ENCODE measurements around the gene CCER1. TPM values are rescaled to one million over a fixed set of nuclear protein-coding genes. Genes with fewer than 3 reads are reported as not detected.

Gene CCER1
- polyA plus RNA-seq, 3 donors, result not detected

DNA sequence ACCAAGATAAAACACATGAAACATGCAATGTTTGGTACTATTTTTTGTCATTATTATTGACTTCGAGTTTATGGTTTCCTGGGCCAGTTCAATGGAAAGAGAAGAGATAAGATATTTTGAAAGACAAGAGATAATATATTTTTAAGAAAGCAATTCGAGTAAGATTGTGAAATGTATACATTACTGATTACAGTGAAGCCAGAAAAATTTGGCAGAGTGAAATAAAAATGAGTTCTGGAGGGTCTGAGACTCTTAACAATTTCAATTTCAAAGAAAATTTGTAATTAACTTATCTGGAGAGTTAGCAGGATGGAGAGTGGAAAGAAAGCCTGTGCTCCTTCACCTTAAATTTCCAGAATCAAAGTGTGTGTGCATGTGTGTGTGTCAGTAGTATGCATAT, 17.3 kb downstream of the CCER1 start:
- DNase-seq (ENCODE audit: extremely low read depth in 1 of 11, low read depth in 9 of 11, low spot score in 4 of 11), result no peak

DNA sequence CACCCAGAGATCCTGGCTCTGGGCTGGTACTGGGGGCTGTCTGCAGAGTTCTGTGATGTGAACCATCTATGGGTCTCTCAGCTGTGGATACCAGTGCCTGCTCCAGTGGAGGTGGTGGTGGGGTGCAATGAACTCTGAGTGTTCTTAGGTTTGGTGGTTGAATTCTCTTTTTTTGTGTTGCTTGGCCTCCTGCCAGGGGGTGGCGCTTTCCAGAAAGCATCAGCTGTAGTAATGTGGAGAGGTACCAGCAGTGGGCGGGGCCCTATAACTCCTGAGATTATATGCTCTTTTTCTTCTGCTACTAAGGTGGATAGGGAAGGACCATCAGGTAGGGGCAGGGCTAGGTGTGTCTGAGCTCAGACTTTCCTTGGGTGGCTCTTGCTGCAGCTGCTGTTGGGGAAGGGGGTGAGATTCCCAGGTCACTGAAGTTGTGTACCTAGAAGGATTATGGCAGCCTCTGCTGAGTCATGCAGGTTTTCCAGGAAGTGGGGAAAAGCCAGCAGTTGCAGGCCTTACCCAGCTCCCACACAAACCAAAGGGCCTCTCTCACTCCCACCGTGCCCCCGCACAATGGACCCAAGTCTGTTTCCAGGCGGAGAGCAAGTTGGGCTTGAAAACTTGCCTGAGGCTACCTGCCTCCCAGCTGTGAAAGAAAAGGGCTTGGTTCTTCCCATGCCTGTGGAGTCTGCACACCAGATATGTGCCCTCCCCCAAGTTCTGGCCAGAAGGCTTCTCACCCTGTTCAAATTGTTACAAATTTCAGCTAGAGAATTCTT, 18.6 kb downstream of the CCER1 start:
- DNase-seq (ENCODE audit: extremely low read depth in 1 of 11, low read depth in 9 of 11, low spot score in 4 of 11), result no peak

DNA sequence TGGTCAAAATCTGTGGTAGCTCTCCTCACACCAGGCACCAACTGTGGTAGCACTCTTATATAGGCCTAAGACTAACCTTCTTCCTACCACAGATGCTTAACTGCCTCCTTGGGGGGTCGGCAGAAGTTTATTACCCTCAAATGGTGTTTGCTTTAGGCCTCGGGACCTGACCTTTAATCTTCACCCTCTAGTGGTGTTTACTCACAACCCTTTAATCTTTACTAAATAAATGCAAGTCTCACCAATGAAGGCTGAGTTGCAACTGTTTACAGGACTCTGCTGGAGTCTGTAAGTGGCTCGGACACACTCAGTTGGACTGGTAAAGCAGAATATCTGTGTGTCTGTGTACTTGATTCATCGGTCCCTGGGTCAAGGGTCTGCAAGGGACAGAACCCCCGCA, 29.4 kb downstream of the CCER1 start:
- DNase-seq (ENCODE audit: extremely low read depth in 1 of 11, low read depth in 9 of 11, low spot score in 4 of 11), result no peak

- DNase-seq (ENCODE audit: extremely low read depth in 1 of 11, low read depth in 9 of 11, low spot score in 4 of 11), result no peak
Observed at GRCh38 chr12:90924406-90924805, 30.6 kb downstream of the CCER1 start.

DNA sequence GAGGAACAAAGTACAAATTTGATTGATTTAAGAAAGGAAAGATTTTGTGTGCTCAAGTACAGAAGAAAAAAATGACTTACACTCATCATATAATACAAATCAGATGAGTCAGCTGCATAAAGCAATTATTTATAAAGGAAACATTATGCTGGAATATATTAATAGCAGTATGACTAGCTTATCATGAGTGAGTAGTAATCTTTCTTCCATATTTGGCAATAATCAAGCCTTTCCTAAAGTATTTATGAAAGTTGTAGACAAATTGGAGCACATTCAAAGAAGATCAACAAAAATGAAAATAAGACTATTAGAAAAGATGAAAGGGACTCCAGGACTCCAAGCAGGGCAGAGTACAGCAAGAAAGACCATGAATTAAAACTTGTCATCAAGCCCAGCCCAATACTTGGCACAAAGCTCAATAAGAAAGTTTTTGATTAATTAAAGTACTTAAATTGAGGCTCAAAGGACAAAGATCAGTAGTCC, 32.8 kb downstream of the CCER1 start:
- no peak for DNase-seq (ENCODE audit: extremely low read depth in 1 of 11, low read depth in 9 of 11, low spot score in 4 of 11)

DNA sequence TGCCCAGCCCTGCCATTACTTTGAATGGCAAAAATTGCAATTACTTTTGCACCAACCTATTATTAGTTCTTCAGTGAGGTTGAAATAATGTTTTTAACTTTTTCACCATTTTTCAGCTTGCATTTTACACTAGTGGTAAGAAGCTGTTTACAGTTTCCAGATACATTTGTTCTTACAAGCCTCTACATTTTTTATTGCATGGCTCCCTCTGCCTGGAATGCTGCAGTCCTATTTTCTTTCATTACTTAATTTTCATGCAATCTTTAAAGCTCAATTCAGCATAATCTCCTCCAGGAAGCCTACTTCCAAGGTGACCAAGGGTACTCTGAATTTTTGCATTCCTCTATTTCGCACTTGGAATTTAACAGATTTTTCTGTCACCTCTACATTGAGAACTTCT, 33.4 kb downstream of the CCER1 start:
- DNase-seq (ENCODE audit: extremely low read depth in 1 of 11, low read depth in 9 of 11, low spot score in 4 of 11), result no peak

DNA sequence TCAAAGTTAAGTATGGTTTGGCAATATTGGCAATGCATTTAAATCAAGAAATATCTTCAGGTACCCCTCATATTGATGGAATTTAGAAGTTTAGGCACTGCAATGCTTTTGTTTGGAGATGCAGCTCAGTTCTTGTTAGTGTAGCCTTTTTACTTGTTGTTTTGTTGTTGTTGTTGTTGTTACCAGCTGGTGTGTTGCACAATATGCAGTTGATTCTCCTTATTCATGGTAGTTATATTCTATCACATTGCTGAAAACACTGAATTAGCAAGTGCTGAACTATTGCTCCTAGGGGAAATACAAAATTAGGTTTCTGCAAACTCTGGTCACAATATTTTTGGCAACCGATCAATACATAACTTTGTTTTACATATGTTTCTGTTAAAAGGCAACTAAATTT, 34.8 kb downstream of the CCER1 start:
- DNase-seq (ENCODE audit: extremely low read depth in 1 of 11, low read depth in 9 of 11, low spot score in 4 of 11), result no peak

GRCh38 chr12:90917431-90917830, 37.5 kb downstream of the CCER1 start:
- peak in 2 of 11 donors; percentile 12 to 20 for DNase-seq (ENCODE audit: extremely low read depth in 1 of 11, low read depth in 9 of 11, low spot score in 4 of 11)

GRCh38 chr12:90916516-90916915, 38.5 kb downstream of the CCER1 start:
- no peak for DNase-seq (ENCODE audit: extremely low read depth in 1 of 11, low read depth in 9 of 11, low spot score in 4 of 11)

- DNase-seq (ENCODE audit: extremely low read depth in 1 of 11, low read depth in 9 of 11, low spot score in 4 of 11), result no peak
Observed at GRCh38 chr12:90915353-90915752, 39.6 kb downstream of the CCER1 start.

DNA sequence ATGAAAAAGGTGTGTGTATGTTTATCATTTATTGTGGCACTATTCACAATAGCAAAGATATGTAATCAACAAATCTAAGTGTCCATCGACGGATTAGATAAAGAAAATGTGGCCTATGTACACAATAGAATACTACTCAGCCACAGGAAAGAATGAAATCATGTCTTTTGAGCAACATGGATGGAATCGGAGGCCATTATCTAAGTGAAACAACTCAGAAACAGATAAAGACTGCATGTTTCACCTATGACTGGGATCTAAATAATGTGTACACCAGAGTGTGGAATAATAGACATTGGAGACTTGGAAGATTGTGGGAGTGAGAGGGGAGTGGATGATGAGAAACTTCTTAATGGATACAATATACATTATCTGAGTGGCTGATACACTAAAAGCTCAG, 44.0 kb downstream of the CCER1 start:
- no peak for DNase-seq (ENCODE audit: extremely low read depth in 1 of 11, low read depth in 9 of 11, low spot score in 4 of 11)

DNA sequence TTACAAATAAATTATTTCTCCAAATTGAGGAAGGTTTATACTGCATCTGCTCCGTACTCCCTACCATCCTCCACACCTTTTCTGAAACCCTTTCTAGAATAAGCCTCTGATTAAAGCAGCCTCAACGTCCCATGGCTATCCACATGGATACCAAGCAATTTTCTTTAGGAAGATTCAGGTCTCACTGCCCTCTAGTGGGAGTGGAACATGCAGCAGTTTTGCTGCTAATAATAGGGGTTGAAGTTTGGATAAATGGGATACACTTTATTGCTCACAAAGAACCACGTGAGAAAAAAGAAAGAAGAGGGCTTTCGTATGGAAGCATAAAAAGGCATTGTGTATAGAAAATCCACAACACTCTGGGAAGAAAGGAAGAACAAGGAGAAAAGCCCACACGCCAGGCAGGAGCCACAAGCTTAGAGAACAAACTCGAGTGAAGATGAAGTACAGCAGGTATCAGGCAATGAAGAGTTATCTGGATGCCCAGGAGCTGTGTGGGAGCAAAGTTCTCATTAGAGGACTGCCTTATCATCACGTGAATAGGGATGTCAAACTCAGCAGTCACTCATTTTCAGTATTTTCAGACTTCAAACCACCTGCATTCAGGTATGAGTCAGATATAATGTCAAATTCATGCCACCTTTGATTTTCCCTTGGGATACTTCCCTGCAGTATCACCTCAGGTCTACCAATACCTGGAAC, 45.8 kb downstream of the CCER1 start:
- peak in 2 of 11 donors; percentile 24 to 28 for DNase-seq (ENCODE audit: extremely low read depth in 1 of 11, low read depth in 9 of 11, low spot score in 4 of 11)

DNA sequence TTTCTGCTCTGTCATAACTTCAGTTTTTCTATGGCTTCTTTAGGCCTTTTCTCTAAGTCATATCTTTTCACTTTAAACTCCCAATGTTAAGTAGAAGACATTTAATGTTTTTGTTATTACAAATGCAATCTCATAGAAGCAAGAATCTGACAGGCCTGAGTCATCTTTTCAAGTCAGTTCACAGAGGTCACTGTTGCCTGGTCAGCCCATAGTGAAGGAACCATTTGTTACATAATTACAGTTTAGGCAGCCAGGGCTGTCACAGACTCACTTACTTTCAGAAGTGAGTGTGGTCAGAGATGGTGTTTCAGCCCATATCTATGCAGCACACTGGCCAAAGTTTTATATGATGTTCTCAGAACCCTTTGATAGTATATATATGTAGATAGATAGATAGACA, 46.5 kb downstream of the CCER1 start:
- DNase-seq (ENCODE audit: extremely low read depth in 1 of 11, low read depth in 9 of 11, low spot score in 4 of 11), result no peak

- DNase-seq (ENCODE audit: extremely low read depth in 1 of 11, low read depth in 9 of 11, low spot score in 4 of 11), result no peak
Observed at GRCh38 chr12:90905691-90906370, 49.1 kb downstream of the CCER1 start.

DNA sequence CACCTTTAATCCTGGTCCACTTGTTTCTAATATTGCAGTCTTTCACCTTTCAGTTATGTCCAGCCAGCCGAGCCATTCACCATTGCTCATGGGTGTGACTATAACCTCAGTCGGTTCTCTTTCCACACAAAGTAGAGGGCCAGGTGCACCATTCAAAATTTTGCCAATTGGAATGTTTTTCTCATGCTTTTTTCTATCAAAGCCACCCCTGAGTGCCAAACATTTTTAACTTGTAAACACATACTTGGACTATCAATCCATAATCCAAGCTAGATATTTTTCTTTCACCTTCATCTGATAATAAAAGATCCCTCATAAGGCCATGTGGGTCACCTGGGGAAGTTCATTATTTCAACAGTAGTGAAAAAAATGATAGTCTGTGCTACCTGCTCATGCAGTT, 52.4 kb downstream of the CCER1 start:
- DNase-seq (ENCODE audit: extremely low read depth in 1 of 11, low read depth in 9 of 11, low spot score in 4 of 11), result no peak

Other genes with a start within 250 kb of the CCER1 start
- not detected for gene EPYC, start 49.8 kb upstream of the CCER1 start, polyA plus RNA-seq (ENCODE audit: insufficient read length in 3 of 3)
- gene KERA, start 102.8 kb upstream of the CCER1 start, polyA plus RNA-seq (ENCODE audit: insufficient read length in 3 of 3), result not detected
- 10 to 100 TPM; 48.5 to 54.1 (median 52.3) TPM for gene LUM, start 156.3 kb upstream of the CCER1 start, polyA plus RNA-seq (ENCODE audit: insufficient read length in 3 of 3)
- 100 to 1,000 TPM; 459 to 519 (median 484) TPM for gene DCN, start 227.6 kb upstream of the CCER1 start, polyA plus RNA-seq (ENCODE audit: insufficient read length in 3 of 3)

All from renal cortex interstitium (tissue), 11 donors.